Astrocyte of the cerebellum (primary cell): Measurements from ENCODE around the gene UTRN.

ENCODE experiments used
- DNase-seq: peaks from one replicate; pipeline ENCODE4 v3.0.0-alpha.2; 2011; ENCODE audit warnings: low read depth
- H3K4me3 ChIP-seq: 2 replicates; pipeline ENCODE4 v1.5.1; 2011; ENCODE audit warnings: mild to moderate bottlenecking, low read depth, low read length, moderate library complexity
- CTCF ChIP-seq: IDR thresholded peaks from 2 replicates; pipeline ENCODE4 v1.5.1; 2012; ENCODE audit warnings: low read length, low read depth, moderate library complexity, mild to moderate bottlenecking; ENCODE audit errors: missing control alignments
- in situ Hi-C: cut with HindIII; loops from 2 replicates; pipeline ENCODE4 v1.10.0; 2017; ENCODE audit warnings: low sequenced_read_pairs

The UTRN gene

DNA sequence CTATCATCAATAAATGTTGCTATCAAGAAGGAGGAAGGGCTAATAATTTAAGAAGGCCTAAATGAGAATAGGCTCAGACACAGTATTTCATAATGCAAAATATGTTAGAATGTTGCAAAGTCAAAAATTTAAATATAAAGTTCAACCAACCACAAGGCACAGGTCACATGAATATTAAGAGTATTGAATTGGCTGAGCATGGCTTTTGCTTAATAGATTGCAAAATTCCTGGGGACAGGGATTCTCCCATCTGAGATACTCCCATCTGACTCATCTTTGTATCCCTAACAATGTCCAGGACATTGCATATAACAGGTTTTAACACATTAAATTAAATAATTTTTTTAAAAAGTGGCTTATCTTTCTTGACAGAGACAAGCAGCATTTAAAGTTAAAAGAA is 32.9 kb upstream of the UTRN start:
- no peak overlapping the region for H3K4me3 ChIP-seq
- no peak for TF ChIP-seq CTCF
- DNase-seq = no peak
- in situ Hi-C loops = no loop called here

GRCh38 chr6:144259986-144260385 is 25.1 kb upstream of the UTRN start:
- in situ Hi-C loops = no loop called here
- no peak overlapping the region for H3K4me3 ChIP-seq
- no peak for TF ChIP-seq CTCF
- no peak for DNase-seq

GRCh38 chr6:144262470-144263369 is 22.4 kb upstream of the UTRN start:
- no peak for DNase-seq
- no peak for TF ChIP-seq CTCF
- in situ Hi-C loops = no loop called here
- H3K4me3 ChIP-seq = no peak overlapping the region

DNA sequence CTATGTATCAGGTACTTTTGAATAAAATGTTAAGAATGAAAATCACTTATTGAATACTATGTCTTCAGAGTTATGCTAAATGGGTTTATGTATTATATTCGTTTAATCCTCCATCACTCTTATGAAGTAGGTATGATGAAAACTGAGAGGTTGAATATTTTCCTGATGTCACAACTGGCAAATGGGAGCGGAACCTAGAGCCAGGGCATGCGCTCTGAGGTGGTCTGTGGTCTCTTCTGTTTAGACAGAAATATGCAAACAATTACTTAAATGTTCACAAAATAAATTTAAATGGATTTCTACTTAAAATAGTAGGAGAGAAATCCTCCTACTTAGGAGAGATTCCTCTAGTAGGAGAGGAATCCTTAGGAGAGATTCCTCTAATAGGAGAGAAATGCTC is 21.3 kb upstream of the UTRN start:
- no peak for TF ChIP-seq CTCF
- no peak for DNase-seq
- in situ Hi-C loops = no loop called here
- no peak overlapping the region for H3K4me3 ChIP-seq

- in situ Hi-C loops = no loop called here
- no peak overlapping the region for H3K4me3 ChIP-seq
- DNase-seq = peak; percentile 90
- TF ChIP-seq CTCF = no peak
Observed at GRCh38 chr6:144264270-144265060, 20.7 kb upstream of the UTRN start.

GRCh38 chr6:144265061-144265357 is 20.1 kb upstream of the UTRN start:
- no peak for TF ChIP-seq CTCF
- no peak for DNase-seq
- no peak overlapping the region for H3K4me3 ChIP-seq
- in situ Hi-C loops = no loop called here
